ENCODE measurements around the gene TMED1. TPM values are rescaled to one million over a fixed set of nuclear protein-coding genes. Genes with fewer than 3 reads are reported as not detected.

Gene TMED1
- total and polyA plus RNA-seq, 9 of the 15 experiments (the other 6 are each of a cell fraction or from before 2014, with no cell fraction given), result 0.86 to 30.2 (median 23.5) TPM

GRCh38 chr19:10835089-10835753 lies 791 bp downstream of the TMED1 start (continued):
- TF ChIP-seq MCM2 (IDR thresholded peaks at IDR 0.05; ENCODE audit: low read depth) (no peak), MAFG (tag; conservative IDR thresholded peaks at IDR 0.05) (peak; percentile 29; the same call in 1 of the 2 replicates), SMARCA4 (IDR thresholded peaks at IDR 0.05) (no peak), BRF1 (IDR thresholded peaks at IDR 0.05; ENCODE audit: borderline replicate concordance, extremely low read depth, insufficient read length) (no peak), CCAR2 (IDR thresholded peaks at IDR 0.05; ENCODE audit: low read depth, low read length) (no peak), ATF3 (IDR thresholded peaks at IDR 0.05) (no peak), ATF3 (CRISPR knock-in tag; conservative IDR thresholded peaks at IDR 0.05) (no peak), EZH2 (IDR thresholded peaks at IDR 0.05; ENCODE audit: borderline replicate concordance, low read depth, low read length) (no peak), SMARCC2 (IDR thresholded peaks at IDR 0.05; ENCODE audit: low read depth) (no peak), ZNF644 (tag; IDR thresholded peaks at IDR 0.05; ENCODE audit: low read depth) (no peak), MLLT1 (IDR thresholded peaks at IDR 0.05) (no peak), PCBP1 (IDR thresholded peaks at IDR 0.05; ENCODE audit: low read depth, low read length, poor library complexity, severe bottlenecking) (no peak), SNRNP70 (optimal IDR thresholded peaks at IDR 0.05; ENCODE audit: low read depth, low read length) (peak; percentile 68), CBFA2T3 (IDR thresholded peaks at IDR 0.05) (no peak), HNRNPLL (IDR thresholded peaks at IDR 0.05; ENCODE audit: low read depth, low read length, poor library complexity, severe bottlenecking) (no peak), MAFK (IDR thresholded peaks at IDR 0.05; ENCODE audit: low read length) (0 out of 2 replicates have a peak, but pooled peaks have one; percentile 10), SIN3A (IDR thresholded peaks at IDR 0.05; ENCODE audit: borderline replicate concordance in 2 of 2, control insufficient read depth in 1 of 2, low read depth in 2 of 2, low read length in 2 of 2) (peak; percentile 46 to 48; a peak in 1 of 4 replicates), MEF2D (tag; conservative IDR thresholded peaks at IDR 0.05; ENCODE audit: low read depth) (no peak), CBFB (CRISPR knock-in tag; IDR thresholded peaks at IDR 0.05) (no peak), CSDE1 (IDR thresholded peaks at IDR 0.05) (no peak), OTX1 (CRISPR knock-in tag; IDR thresholded peaks at IDR 0.05) (peak; percentile 8; the same call in 1 of the 2 replicates), HNRNPL (IDR thresholded peaks at IDR 0.05; ENCODE audit: low read depth, low read length) (no peak), BCOR (IDR thresholded peaks at IDR 0.05) (no peak), POLR2G (IDR thresholded peaks at IDR 0.05; ENCODE audit: low read depth, low read length) (peak; percentile 74)
- TF ChIP-seq, protein P1, sequence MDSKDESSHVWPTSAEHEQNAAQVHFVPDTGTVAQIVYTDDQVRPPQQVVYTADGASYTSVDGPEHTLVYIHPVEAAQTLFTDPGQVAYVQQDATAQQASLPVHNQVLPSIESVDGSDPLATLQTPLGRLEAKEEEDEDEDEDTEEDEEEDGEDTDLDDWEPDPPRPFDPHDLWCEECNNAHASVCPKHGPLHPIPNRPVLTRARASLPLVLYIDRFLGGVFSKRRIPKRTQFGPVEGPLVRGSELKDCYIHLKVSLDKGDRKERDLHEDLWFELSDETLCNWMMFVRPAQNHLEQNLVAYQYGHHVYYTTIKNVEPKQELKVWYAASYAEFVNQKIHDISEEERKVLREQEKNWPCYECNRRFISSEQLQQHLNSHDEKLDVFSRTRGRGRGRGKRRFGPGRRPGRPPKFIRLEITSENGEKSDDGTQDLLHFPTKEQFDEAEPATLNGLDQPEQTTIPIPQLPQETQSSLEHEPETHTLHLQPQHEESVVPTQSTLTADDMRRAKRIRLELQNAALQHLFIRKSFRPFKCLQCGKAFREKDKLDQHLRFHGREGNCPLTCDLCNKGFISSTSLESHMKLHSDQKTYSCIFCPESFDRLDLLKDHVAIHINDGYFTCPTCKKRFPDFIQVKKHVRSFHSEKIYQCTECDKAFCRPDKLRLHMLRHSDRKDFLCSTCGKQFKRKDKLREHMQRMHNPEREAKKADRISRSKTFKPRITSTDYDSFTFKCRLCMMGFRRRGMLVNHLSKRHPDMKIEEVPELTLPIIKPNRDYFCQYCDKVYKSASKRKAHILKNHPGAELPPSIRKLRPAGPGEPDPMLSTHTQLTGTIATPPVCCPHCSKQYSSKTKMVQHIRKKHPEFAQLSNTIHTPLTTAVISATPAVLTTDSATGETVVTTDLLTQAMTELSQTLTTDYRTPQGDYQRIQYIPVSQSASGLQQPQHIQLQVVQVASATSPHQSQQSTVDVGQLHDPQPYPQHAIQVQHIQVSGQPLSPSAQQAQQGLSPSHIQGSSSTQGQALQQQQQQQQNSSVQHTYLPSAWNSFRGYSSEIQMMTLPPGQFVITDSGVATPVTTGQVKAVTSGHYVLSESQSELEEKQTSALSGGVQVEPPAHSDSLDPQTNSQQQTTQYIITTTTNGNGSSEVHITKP (IDR thresholded peaks at IDR 0.05; ENCODE audit: partially characterized antibody), result no peak

All from K562 (cell line).